Endothelial cell of umbilical vein (primary cell): Measurements from ENCODE around the gene AGRN.

ENCODE experiments used
- CTCF ChIP-seq, 2 donors: IDR thresholded peaks; 1 replicate in 1 of 2; 2 replicates in 1 of 2; pipeline ENCODE4 v1.5.1; 2011; ENCODE audit warnings: low read length in 2 of 2, mild to moderate bottlenecking in 2 of 2, moderate library complexity in 2 of 2, control low read depth in 1 of 2, inconsistent platforms in 1 of 2, low read depth in 1 of 2; ENCODE audit not compliant: insufficient read depth in 1 of 2; ENCODE audit errors: extremely low read depth in 1 of 2
- EZH2 ChIP-seq: IDR thresholded peaks from 2 replicates; pipeline ENCODE4 v1.6.1; 2012; ENCODE audit warnings: borderline replicate concordance, low read depth, mild to moderate bottlenecking, moderate library complexity, low read length, inconsistent platforms; ENCODE audit not compliant: severe bottlenecking
- FOS ChIP-seq: IDR thresholded peaks from 2 replicates; pipeline ENCODE4 v1.6.1; 2011; ENCODE audit warnings: mild to moderate bottlenecking, low read length, moderate library complexity, borderline replicate concordance; ENCODE audit not compliant: insufficient read depth
- GATA2 ChIP-seq: IDR thresholded peaks from 2 replicates; pipeline ENCODE4 v1.7.0; 2011; ENCODE audit warnings: low read depth, mild to moderate bottlenecking, moderate library complexity, mixed read lengths, low read length; ENCODE audit not compliant: insufficient read length, insufficient read depth
- MAX ChIP-seq: IDR thresholded peaks from 2 replicates; pipeline ENCODE4 v1.6.1; 2011; ENCODE audit not compliant: insufficient read depth, insufficient read length
- MYC ChIP-seq: IDR thresholded peaks from one replicate; pipeline ENCODE4 v1.6.1; 2011; ENCODE audit warnings: mild to moderate bottlenecking, low read depth, low read length
- POLR2A ChIP-seq: IDR thresholded peaks from 2 replicates; pipeline ENCODE4 v1.6.1; 2012; ENCODE audit warnings: low read depth, mild to moderate bottlenecking, control low read depth, low read length
- POLR2AphosphoS5 ChIP-seq: IDR thresholded peaks from 2 replicates; pipeline ENCODE4 v1.6.1; 2012; ENCODE audit warnings: low read depth, mild to moderate bottlenecking, control low read depth, low read length, moderate library complexity; ENCODE audit not compliant: insufficient read depth

GRCh38 chr1:1044455-1045078 is 24.6 kb downstream of the AGRN start:
- no peak for TF ChIP-seq FOS
- no peak for TF ChIP-seq EZH2
- TF ChIP-seq POLR2A: no peak
- no peak for TF ChIP-seq POLR2AphosphoS5
- TF ChIP-seq CTCF (IDR thresholded peaks at IDR 0.05; ENCODE audit: extremely low read depth in 1 of 2, insufficient read depth in 1 of 2, low read depth in 1 of 2, low read length in 2 of 2): no peak
- TF ChIP-seq MAX: no peak
- no peak for TF ChIP-seq MYC
- no peak for TF ChIP-seq GATA2
